Dedifferentiated amniotic fluid mesenchymal stem cell (primary cell): ENCODE results near the gene SH3RF2.
A peak's percentile ranks its signal among the peaks of the same experiment; 100 is the strongest.

Experiments used
- DNase-seq: peaks from one replicate; pipeline ENCODE4 v3.0.0-alpha.2; 2016; ENCODE audit errors: extremely low spot score

The SH3RF2 gene

DNA sequence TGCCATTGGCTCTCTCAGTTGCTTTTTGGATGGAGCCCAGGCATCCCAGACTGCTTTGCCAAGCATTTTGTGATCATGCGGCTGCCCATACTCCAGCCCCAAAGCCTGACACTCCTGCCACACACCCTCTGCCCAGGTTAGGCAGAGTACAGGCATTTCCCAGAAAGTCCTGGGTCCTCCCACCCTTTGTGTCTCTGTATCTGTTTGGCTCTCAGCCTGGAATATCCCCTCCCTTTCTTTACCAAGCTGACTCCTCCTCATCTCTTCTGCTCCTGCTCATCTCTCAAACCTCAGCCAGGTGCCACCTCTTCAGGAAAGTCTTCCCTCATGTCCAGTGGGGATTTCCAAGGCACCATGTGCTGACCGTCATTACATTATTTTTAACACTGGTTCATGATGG lies 14.3 kb upstream of the SH3RF2 start:
- no peak for DNase-seq

DNA sequence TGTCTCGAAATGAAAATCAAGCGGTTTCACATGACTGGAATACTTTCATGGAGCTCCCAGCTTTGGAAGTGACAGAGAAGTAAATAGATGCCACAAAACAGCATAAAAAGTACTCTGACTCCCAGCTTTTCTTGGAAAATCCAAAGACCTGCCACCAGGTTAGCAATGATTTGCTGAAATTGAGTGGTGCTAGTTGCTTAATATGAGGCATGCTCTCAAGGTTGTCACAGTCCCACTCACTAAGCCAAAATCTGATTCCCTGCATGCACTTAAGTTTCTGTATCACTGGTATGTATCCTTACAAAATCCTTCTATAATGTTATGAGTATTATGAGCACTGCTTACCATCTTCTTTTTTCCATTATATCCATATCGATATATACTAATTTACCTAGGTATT lies 13.0 kb upstream of the SH3RF2 start:
- DNase-seq = no peak

- DNase-seq = no peak
Measured at GRCh38 chr5:145924849-145925248, 11.5 kb upstream of the SH3RF2 start.

GRCh38 chr5:145925353-145925752 lies 11.0 kb upstream of the SH3RF2 start:
- DNase-seq = peak; percentile 82

- no peak for DNase-seq
Measured at GRCh38 chr5:145925803-145926202, 10.6 kb upstream of the SH3RF2 start.

- DNase-seq = no peak
Measured at GRCh38 chr5:145931718-145932117, 4.7 kb upstream of the SH3RF2 start.

GRCh38 chr5:145934276-145934675 lies 2.1 kb upstream of the SH3RF2 start:
- no peak for DNase-seq

GRCh38 chr5:145937432-145938250 lies 1.3 kb downstream of the SH3RF2 start:
- DNase-seq = no peak

GRCh38 chr5:145938776-145939539 lies 2.6 kb downstream of the SH3RF2 start:
- DNase-seq = no peak

DNA sequence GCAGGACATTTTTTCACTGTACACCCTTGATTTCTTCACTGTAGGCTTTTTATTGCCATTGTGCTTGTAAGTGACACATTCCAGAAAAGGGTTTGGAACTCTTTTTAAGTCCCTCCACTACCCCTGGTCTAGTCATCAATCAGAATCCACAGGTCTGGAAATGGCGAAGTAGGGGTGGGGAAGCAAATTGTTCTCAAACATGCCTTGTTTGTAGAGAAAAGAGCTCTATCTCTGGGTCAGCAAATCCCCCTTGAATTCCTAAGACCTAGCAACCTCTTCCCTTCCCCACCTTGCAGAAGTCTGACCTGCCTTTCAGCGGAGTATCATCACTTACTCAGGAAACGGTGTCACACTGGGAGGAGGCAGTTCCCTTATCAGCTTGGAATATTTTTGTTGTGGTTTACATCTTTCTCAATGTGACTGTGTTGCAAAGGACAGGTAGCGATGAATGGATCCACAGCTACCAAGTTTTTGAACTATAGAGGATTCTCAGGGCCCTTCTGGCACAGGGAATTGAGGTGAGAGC lies 3.2 kb downstream of the SH3RF2 start:
- DNase-seq = no peak

GRCh38 chr5:145941096-145941447 lies 4.7 kb downstream of the SH3RF2 start:
- DNase-seq = no peak

DNA sequence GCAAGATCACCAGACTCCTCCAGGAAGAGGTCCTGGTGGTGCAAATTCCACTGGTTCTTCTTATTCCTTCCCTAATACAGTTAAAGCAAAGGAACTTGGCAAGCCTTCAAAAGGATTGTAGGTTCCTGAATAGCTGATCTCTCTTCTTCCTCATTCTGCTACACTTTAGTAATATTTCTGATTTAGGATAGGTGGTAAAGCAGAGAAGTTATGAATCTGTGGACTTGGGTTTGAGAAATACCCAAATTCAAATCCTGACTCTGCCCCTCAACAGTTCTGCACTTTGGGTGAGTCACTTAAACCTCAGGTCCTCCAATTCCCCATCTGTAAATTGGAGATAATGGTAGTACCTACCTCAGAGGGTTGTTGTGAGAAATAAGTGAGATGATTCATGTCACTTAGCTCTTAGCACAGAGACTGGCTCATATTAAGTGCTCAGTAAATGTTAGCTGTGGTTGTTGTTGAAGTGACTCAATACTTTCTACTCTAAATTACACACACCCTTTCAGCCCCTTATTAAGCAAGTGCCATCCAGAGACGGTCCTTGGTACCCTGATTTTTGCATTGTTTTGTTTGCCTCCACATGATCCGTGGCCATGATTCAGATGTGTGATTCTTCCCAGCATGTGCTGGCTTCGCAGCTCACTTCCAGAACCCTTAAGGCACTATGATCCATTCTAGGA lies 5.2 kb downstream of the SH3RF2 start:
- DNase-seq = no peak

DNA sequence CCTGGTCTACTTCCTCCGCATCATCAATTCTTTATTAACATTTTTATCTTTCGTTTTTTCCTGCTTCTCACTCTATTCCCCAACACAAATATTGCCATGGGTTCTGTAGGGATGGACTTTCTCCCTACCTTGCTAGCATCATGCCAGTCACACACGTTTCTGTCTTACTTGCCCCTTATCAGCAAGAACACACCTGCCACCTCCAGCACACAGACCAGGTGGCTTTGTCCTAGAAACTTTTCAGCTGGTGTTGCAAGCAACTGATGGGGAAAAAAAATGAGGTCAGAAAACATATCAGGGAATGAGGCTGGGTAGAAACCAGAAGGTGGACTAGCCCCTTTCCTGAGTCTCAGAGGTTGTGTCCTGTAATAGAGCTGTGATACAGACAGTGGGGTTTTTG lies 5.8 kb downstream of the SH3RF2 start:
- no peak for DNase-seq

- DNase-seq = no peak
Measured at GRCh38 chr5:145942749-145943148, 6.4 kb downstream of the SH3RF2 start.

- DNase-seq = no peak
Measured at GRCh38 chr5:145943674-145944121, 7.3 kb downstream of the SH3RF2 start.

- DNase-seq = no peak
Measured at GRCh38 chr5:145944328-145944727, 8.0 kb downstream of the SH3RF2 start.

DNA sequence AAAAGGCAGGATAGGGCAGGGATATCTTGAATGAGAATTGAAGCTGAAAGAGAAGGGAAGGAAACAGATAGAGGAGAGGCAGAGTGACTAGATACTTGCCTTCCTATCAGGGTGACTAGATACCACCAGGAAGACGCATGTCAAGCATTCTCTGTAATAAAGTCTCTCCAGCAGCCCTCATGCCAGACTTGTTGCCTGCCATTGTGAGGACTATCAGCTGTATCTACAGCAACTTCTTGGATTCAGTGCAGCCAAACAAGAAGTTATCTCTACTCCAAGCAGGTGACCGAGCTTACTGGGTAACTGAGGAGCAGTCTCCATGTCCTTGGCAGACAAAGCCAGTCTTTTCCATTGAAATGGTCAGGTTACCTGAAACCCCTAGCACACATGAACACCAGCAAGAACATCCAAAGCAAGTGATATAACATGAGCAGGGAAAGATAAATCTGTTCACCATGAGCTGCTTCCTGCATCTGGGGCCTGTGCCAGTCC lies 9.3 kb downstream of the SH3RF2 start:
- DNase-seq = no peak

DNA sequence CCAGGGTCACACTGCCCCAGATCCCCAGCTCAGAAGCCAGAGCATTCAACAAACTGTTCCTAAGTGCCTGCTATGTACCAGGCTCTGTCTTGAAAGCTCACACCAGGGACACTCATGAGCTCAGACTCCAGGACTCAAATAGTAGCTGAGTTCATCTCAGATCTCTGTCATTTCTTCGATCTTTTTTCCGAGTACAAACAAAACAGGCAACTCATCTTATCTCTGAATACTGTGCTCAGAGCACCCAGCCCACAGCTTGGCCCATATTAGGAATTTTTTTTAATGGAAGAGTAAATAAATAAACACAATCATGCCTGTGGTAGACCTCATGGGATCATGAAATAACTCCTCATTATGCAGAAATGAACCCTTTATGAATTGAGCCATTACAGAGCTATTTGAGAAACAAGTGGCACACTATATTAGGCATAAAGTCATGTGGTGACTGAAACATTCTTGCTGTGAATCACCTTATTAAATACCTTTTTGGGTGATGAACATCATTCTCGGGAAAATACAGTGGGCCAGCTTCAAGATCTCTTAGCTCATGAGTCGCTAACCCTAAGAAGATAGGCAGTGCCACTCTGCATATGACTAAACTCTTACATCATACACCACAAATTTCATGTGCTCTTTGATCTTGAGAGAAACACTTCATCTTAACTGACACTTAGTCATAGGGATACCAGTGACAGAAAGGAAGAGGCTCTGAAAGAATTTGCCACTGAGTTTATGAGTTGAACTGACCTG lies 9.9 kb downstream of the SH3RF2 start:
- peak; percentile 59 for DNase-seq

- DNase-seq = no peak
Measured at GRCh38 chr5:145947581-145947980, 11.2 kb downstream of the SH3RF2 start.

DNA sequence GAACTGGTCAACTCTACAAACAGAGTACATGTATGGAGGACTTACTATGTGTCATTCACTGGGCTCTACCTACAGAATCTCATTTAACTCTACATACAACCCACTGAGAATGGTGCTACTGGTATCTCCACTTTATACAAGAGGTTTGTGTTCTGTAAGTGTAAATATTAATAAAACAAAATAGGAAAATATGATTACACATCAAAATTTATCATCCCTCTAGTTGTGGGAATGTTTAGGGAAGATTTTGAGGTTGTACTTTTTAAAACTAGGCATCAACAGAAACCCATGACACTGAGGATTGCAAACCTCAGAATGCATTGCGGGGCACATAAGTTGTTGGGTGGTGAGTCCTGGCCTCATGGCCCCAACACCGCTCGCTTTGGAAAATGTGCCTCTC lies 11.7 kb downstream of the SH3RF2 start:
- DNase-seq = no peak

- no peak for DNase-seq
Measured at GRCh38 chr5:145948921-145949320, 12.5 kb downstream of the SH3RF2 start.
